Parathyroid adenoma (tissue), 2 donors: Measurements from ENCODE around the gene CPSF3.

ENCODE experiments used
- H2AFZ ChIP-seq: fragments of 300-600 bp; sonication (generic); one replicate; pipeline ENCODE4 v1.7.0; 2017; ENCODE audit warnings: antibody characterized with exemption, mild to moderate bottlenecking
- H3K27ac ChIP-seq: fragments of 300-600 bp; sonication (generic); one replicate; pipeline ENCODE4 v1.7.0; 2017
- H3K27me3 ChIP-seq: fragments of 300-600 bp; sonication (generic); one replicate; pipeline ENCODE4 v1.7.0; 2017; ENCODE audit warnings: low read length; ENCODE audit not compliant: control insufficient read depth, insufficient read depth
- H3K36me3 ChIP-seq: fragments of 300-600 bp; sonication (generic); one replicate; pipeline ENCODE4 v1.7.0; 2017; ENCODE audit warnings: low read length; ENCODE audit not compliant: control insufficient read depth, insufficient read depth
- H3K4me1 ChIP-seq: fragments of 300-600 bp; sonication (generic); one replicate; pipeline ENCODE4 v1.7.0; 2017; ENCODE audit warnings: control low read depth
- H3K4me2 ChIP-seq: fragments of 300-600 bp; sonication (generic); one replicate; pipeline ENCODE4 v1.7.0; 2017; ENCODE audit warnings: low read length
- H3K4me3 ChIP-seq: fragments of 300-600 bp; sonication (generic); one replicate; pipeline ENCODE4 v1.7.0; 2017; ENCODE audit warnings: low read depth, low read length
- H3K79me2 ChIP-seq: fragments of 300-600 bp; sonication (generic); one replicate; pipeline ENCODE4 v1.7.0; 2017; ENCODE audit warnings: control low read depth
- H3K9ac ChIP-seq: fragments of 300-600 bp; sonication (generic); one replicate; pipeline ENCODE4 v1.7.0; 2017; ENCODE audit warnings: mild to moderate bottlenecking
- H3K9me3 ChIP-seq: fragments of 300-600 bp; sonication (generic); one replicate; pipeline ENCODE4 v1.7.0; 2017; ENCODE audit warnings: low read length; ENCODE audit not compliant: control insufficient read depth
- TF ChIP-seq, protein P1 (sequence below): fragments of 300-600 bp; sonication (generic); IDR thresholded peaks from one replicate; pipeline ENCODE4 v1.7.0; 2017; ENCODE audit warnings: antibody characterized with exemption, mild to moderate bottlenecking
- donor health status: primary hyperparathyroidism.

Gene CPSF3

DNA sequence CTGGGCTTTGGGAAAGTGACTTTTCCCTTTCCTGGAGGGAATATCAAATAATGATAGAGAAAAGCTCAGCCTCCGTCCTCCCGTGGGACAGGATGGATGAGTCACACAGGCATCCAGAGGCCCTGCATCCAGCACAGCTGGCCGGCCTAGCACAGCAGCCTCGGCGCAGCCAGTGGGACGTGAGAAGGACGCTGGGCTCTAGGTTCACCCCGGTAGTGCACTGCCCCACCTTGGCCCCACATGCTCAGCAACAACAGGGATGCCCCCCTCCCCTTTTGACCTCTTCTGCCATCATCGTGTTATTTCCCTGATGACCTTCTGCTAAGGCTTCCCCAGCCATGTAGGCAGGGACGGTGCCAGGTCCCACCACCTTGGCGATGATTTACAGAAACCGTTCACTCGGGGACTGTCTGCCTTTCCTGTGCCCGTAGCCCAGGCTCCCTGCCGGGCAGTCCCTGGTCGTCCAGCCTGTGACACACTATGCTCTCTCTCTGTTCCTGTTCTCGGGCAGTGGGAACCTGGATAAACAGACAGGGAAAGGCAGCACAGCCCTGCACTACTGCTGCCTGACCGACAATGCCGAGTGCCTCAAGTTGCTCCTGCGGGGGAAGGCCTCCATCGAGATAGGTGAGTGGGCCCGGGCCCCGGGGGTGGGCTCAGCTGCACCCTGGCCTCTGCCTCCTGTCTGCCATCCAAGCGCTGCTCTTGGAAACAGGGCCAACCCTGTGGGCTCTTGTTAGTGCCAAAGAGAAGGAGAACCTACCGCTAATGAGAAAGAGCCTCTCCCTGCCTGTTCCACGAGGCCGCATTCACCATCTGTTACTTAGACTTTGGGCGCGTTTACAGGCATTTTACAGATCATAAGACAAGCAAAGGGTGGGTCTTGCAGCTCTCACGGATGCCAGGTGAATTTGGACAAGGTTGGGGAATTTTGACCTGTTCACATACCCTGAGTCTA is 44.7 kb upstream of the CPSF3 start:
- no peak overlapping the region for H3K9ac ChIP-seq
- no peak overlapping the region for H3K4me2 ChIP-seq
- H3K36me3 ChIP-seq, result no peaks in the 10 kb centered on the region
- H3K27ac ChIP-seq, result no peak overlapping the region
- no peaks in the 10 kb centered on the region for H3K79me2 ChIP-seq
- no peak overlapping the region for H3K4me3 ChIP-seq
- H2AFZ ChIP-seq, result no peak overlapping the region
- H3K4me1 ChIP-seq, result no peaks in the 10 kb centered on the region
- H3K27me3 ChIP-seq, result no peaks in the 10 kb centered on the region
- H3K9me3 ChIP-seq, result no peaks in the 10 kb centered on the region
- TF ChIP-seq, protein P1, sequence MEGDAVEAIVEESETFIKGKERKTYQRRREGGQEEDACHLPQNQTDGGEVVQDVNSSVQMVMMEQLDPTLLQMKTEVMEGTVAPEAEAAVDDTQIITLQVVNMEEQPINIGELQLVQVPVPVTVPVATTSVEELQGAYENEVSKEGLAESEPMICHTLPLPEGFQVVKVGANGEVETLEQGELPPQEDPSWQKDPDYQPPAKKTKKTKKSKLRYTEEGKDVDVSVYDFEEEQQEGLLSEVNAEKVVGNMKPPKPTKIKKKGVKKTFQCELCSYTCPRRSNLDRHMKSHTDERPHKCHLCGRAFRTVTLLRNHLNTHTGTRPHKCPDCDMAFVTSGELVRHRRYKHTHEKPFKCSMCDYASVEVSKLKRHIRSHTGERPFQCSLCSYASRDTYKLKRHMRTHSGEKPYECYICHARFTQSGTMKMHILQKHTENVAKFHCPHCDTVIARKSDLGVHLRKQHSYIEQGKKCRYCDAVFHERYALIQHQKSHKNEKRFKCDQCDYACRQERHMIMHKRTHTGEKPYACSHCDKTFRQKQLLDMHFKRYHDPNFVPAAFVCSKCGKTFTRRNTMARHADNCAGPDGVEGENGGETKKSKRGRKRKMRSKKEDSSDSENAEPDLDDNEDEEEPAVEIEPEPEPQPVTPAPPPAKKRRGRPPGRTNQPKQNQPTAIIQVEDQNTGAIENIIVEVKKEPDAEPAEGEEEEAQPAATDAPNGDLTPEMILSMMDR, result no peak

DNA sequence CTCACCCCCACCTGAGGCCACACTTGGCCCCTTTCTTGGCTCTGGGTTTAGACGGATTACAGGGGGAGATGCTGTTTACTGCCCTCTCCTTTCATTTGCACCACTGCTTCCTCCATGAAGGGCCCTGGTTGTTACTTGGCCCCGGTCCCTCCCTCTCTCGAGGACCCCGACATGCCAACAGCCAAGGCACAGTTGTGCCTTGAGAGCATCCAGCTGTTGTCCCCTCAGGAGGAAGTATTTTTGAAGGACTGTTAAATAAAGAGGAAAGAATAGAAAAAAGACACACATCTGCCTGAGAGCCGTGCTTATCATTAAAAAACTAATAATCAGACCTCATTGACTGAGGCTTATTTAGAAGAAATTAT is 44.1 kb upstream of the CPSF3 start:
- Histone ChIP-seq H3K27me3 (no peaks in the 10 kb centered on the region), H2AFZ (no peak overlapping the region), H3K9ac (no peak overlapping the region), H3K79me2 (no peaks in the 10 kb centered on the region), H3K27ac (no peak overlapping the region), H3K4me3 (no peak overlapping the region), H3K4me1 (no peaks in the 10 kb centered on the region), H3K4me2 (no peak overlapping the region), H3K36me3 (no peaks in the 10 kb centered on the region), H3K9me3 (no peaks in the 10 kb centered on the region)
- TF ChIP-seq, protein P1, result no peak

DNA sequence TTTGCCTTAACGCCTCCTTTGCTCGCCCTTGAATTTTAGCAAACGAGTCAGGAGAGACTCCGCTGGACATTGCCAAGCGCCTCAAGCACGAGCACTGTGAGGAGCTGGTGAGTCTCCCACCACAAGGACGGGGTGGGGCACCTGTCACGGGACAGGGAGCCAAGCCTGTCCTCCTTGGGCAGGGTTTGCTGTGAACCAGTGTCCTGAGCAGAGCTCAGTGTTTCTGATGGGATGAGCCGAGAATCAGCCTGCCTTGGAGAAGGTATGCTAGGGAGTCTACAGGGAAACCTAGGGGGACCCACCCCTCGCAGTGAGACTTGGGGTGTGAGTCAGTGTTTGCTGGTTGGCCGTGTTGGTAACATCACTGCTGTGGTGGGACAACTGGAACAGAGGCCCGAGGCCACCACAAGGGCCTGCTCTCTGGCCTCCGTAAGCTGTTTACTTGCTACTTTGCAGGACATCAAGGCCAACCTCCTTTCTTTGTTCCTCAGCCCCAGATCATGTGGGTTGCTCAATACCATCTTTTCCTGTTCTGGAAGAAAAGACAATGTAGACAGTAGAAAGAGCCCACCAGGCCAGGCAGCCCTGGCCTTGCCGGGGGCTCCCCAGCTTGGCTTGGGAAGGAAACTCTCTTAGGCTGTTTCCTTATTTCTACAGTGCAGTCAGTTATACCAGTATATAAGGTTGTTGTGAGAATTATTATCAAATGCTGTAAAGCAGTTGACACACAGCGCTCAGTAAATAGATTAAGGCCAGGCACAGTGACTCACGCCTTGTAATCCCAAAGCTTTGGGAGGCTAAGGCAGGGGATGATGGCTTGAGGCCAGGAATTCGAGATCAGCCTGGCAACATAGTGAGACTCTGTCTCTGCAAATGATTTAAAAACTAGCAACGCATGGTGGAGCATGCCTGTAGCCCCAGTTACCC is 42.5 kb upstream of the CPSF3 start:
- Histone ChIP-seq H3K4me1 (no peaks in the 10 kb centered on the region), H3K4me3 (no peak overlapping the region), H3K27ac (no peak overlapping the region), H2AFZ (no peak overlapping the region), H3K79me2 (no peaks in the 10 kb centered on the region), H3K36me3 (no peaks in the 10 kb centered on the region), H3K9me3 (no peaks in the 10 kb centered on the region), H3K27me3 (no peaks in the 10 kb centered on the region), H3K4me2 (no peak overlapping the region), H3K9ac (no peak overlapping the region)
- TF ChIP-seq, protein P1, result no peak

DNA sequence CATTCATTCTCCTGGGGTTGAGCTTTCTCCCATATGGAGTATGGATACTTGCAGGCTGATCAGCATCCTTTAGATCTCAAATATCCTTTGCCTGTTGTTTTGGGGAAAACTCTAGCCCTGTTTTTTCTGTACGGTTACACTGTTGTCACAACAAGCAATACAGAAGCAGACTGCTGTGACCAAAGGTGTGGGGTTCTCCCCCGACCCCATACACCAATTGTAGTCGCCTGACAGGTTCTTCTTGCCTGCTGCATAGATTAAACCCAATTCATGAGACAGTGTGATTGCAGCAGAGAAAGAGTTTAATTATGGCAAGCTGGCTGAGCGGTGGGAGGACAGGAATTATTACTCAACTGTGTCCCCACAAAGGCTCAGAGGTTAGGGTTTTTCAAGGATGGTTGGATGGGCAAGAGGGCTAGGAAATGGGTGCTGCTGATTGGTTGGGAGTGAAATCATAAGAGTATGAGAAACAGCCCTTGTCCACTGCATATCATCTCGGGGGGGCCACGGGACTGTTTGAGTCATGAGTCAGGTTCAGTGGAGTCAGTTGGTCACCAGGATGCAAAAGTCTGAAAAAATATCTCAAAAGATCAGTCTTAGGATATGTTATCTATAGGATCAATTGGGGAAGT is 40.7 kb upstream of the CPSF3 start:
- Histone ChIP-seq H3K9ac (no peak overlapping the region), H3K4me3 (no peak overlapping the region), H3K79me2 (no peaks in the 10 kb centered on the region), H2AFZ (no peak overlapping the region), H3K4me1 (no peaks in the 10 kb centered on the region), H3K4me2 (no peak overlapping the region), H3K27me3 (no peaks in the 10 kb centered on the region), H3K9me3 (no peaks in the 10 kb centered on the region), H3K36me3 (no peaks in the 10 kb centered on the region), H3K27ac (no peak overlapping the region)
- TF ChIP-seq, protein P1, result no peak
